BJ (cell line): Measurements from ENCODE around the gene SLC6A1. TPM values are rescaled to one million over a fixed set of nuclear protein-coding genes. Genes with fewer than 3 reads are reported as not detected.

Experiments used
- CTCF ChIA-PET: fragments of 350-600 bp; formaldehyde crosslinking; extraction: SDS; loops from one replicate; lab custom pipeline; 2021; ENCODE audit warnings: antibody characterized with exemption, inconsistent platforms; lab: Yijun Ruan, JAX
- POLR2A ChIA-PET: fragments of 300-600 bp; sonication (Branson Sonifier 250); formaldehyde crosslinking; extraction: SDS; loops from one replicate; lab custom pipeline; 2021; ENCODE audit warnings: antibody characterized with exemption; lab: Charles Lee
- DNase-seq: peaks from one replicate; pipeline ENCODE4 v3.0.0-alpha.2; 2011; ENCODE audit warnings: low read depth
- H3K27me3 ChIP-seq: 2 replicates; pipeline ENCODE4 v1.6.0; 2011; ENCODE audit warnings: low read length; ENCODE audit not compliant: control insufficient read depth, insufficient read depth
- H3K36me3 ChIP-seq: 2 replicates; pipeline ENCODE4 v1.5.1; 2011; ENCODE audit warnings: low read length; ENCODE audit not compliant: control insufficient read depth, insufficient read depth
- H3K4me3 ChIP-seq: 2 replicates; pipeline ENCODE4 v1.5.1; 2011; ENCODE audit warnings: low read depth, mild to moderate bottlenecking, control low read depth, low read length
- CTCF ChIP-seq: IDR thresholded peaks from 2 replicates; pipeline ENCODE4 v1.5.1; 2011; ENCODE audit warnings: low read depth, mild to moderate bottlenecking, control low read depth, inconsistent platforms, low read length, moderate library complexity; ENCODE audit not compliant: insufficient read depth
- polyA plus RNA-seq: library from polyadenylated mRNA; depleted of rRNA; stranded (reverse); fragments of >200 nt; gene quantifications from 2 replicates; pipeline ENCODE4 v1.2.3, GENCODE V29; 2011

The SLC6A1 gene
- polyA plus RNA-seq, 1 experiment = not detected

- H3K27me3 ChIP-seq = peaks cover 5% of the 10 kb centered on the region
- TF ChIP-seq CTCF = no peak
- POLR2A ChIA-PET = no interaction called here
- no peaks in the 10 kb centered on the region for H3K36me3 ChIP-seq
- no peak overlapping the region for H3K4me3 ChIP-seq
- CTCF ChIA-PET = interaction anchor here (0.8 to 1.6 kb wide), 2 partner anchors 21 to 75 kb away, joined by 3 to 4 read pairs; no protein-coding TSS in a partner anchor
- DNase-seq = no peak
These were observed 7.4 kb upstream of the SLC6A1 start for GRCh38 chr3:10985181-10985580.

GRCh38 chr3:10986592-10986991, 6.0 kb upstream of the SLC6A1 start:
- H3K36me3 ChIP-seq = no peaks in the 10 kb centered on the region
- peaks cover 16% of the 10 kb centered on the region for H3K27me3 ChIP-seq
- TF ChIP-seq CTCF = no peak
- ChIA-PET POLR2A (no interaction called here), CTCF (interaction anchor here (1.3 kb wide), 1 partner anchor 11 kb away, joined by 4 read pairs; no protein-coding TSS in a partner anchor)
- DNase-seq = no peak
- no peak overlapping the region for H3K4me3 ChIP-seq

GRCh38 chr3:10988001-10988665, 4.4 kb upstream of the SLC6A1 start:
- no peak overlapping the region for H3K4me3 ChIP-seq
- H3K27me3 ChIP-seq = peaks cover 23% of the 10 kb centered on the region
- no peaks in the 10 kb centered on the region for H3K36me3 ChIP-seq
- CTCF ChIA-PET = no interaction called here
- TF ChIP-seq CTCF = no peak
- DNase-seq = no peak
- POLR2A ChIA-PET = no interaction called here

- TF ChIP-seq CTCF = no peak
- Histone ChIP-seq H3K27me3 (peaks cover 30% of the 10 kb centered on the region), H3K4me3 (no peak overlapping the region), H3K36me3 (no peaks in the 10 kb centered on the region)
- POLR2A ChIA-PET = no interaction called here
- CTCF ChIA-PET = no interaction called here
- DNase-seq = no peak
These were observed 3.5 kb upstream of the SLC6A1 start for GRCh38 chr3:10988991-10989484.

GRCh38 chr3:10992943-10993728, 588 bp downstream of the SLC6A1 start:
- Histone ChIP-seq H3K4me3 (no peak overlapping the region), H3K27me3 (peaks cover 47% of the 10 kb centered on the region), H3K36me3 (no peaks in the 10 kb centered on the region)
- ChIA-PET POLR2A (no interaction called here), CTCF (interaction anchor here (0.6 to 1.2 kb wide), 4 partner anchors 9 to 1485 kb away, joined by 3 to 4 read pairs (median 4); no protein-coding TSS in a partner anchor)
- no peak for DNase-seq
- no peak for TF ChIP-seq CTCF
